ENCODE measurements around the gene CCL28.
"Not testable (repeated sequence)": the region's sequence is repeated elsewhere in the genome, so short reads cannot be mapped to it uniquely, and the experiment has no call there.

The CCL28 gene

GRCh38 chr5:43410414-43410813 is 1.8 kb downstream of the CCL28 start:
- DNase-seq (ENCODE audit: low spot score): no peak

DNA sequence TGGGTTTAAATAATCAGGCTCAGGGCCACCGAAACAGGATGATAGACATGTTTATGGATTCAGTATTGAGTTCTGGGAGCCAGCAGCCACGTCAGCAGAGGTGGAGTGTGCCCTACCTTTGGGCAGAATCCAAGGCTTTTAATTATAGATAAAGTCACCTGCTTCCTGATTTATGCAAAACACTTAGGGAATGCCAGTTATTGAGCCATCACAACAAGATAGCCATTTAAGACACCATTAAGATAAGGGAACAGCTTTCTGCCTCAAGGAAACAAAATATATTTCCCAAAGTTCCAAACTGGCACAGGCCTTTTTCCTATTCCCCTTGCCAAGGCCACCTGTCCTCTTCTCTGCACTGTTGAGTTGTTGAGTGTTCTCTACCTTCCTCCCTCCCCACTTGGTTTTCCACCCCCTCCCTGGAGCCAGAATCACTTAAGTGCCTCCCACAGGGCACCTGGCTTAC is 2.4 kb downstream of the CCL28 start:
- no peak for DNase-seq (ENCODE audit: low spot score)

- DNase-seq (ENCODE audit: low spot score): not testable (repeated sequence)
Observed at GRCh38 chr5:43402524-43403066, 9.6 kb downstream of the CCL28 start.

- peak; percentile 39 for DNase-seq (ENCODE audit: low spot score)
Observed at GRCh38 chr5:43401827-43402226, 10.4 kb downstream of the CCL28 start.

GRCh38 chr5:43400082-43400481 is 12.1 kb downstream of the CCL28 start:
- DNase-seq (ENCODE audit: low spot score): no peak

DNA sequence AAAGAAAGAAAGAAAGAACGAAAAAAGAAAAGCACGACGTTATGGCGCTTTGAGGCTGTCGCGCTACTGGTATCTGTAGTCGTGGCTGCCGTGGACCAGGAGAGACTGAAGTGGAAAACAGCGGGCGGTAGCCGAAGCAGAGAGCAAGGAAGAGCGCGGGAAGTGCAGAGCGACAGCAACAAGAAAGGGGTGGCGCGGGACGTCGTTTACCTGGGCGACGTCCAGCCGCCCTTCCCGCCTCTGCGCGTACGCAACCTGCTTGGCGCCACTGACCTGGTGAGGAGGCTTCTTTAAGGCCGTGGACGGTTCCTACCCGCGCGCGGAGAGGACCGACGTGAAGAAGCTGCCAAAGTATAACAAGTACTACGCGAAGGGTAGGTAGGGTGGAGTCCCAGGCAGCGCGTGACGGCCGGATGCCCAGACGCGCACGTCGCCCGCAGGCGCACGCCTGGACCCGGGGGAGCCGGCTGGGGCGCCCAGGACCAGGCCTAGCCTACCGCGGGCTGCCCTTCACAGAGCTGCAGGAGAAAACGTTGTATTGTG is 15.4 kb downstream of the CCL28 start:
- DNase-seq (ENCODE audit: low spot score): peak; percentile 24

DNA sequence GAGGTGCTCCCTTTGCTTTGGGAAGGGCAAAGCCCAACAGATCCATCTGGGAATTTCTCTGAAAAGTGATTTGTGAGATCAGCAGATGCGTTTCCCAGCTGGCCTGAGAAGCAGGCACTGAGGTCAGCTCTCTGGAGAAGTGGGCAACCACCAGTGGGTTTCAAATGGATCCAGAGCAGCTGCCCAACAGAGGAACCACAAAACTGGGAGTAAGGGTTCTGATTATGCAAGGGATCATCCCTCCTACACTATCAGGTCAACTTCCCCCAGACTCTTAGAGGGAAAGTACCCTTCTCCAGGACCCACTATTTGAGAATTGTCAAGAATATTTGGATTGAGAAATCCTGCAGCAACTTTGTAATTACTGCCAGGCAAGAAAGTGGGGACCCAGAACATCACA is 21.7 kb downstream of the CCL28 start:
- DNase-seq (ENCODE audit: low spot score): no peak

DNA sequence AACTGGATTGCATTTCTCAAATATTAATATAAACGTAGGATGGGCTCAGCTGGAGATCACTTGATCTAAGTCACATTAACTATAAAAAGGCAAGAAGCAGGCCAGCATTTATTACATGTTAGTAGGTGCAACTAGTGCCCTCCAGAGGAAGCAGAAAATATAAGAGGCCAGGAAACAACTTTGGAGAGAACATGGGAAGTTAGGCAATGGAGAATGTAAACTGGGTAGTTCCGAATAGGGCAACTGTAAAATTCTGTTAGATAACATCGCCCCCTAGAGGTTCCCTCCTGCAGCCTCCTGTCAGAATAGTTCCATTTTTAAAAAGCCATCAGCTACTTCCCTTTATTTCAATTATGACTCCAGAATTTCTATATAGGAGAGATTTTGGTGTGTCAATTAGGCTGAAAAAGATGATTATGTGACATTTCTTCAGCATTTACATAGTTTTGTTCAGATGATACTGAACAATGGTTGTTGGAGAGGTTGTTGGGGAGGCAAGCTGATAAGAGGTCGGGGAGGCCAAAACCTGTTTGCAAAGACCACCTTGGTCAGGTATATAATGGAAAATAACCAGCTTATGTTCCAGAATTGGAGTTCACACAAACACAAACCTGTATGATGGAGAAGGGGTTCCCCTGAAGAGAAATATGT is 22.4 kb downstream of the CCL28 start:
- peak; percentile 72 for DNase-seq (ENCODE audit: low spot score)

GRCh38 chr5:43386960-43387362 is 25.2 kb downstream of the CCL28 start:
- DNase-seq (ENCODE audit: low spot score): no peak

DNA sequence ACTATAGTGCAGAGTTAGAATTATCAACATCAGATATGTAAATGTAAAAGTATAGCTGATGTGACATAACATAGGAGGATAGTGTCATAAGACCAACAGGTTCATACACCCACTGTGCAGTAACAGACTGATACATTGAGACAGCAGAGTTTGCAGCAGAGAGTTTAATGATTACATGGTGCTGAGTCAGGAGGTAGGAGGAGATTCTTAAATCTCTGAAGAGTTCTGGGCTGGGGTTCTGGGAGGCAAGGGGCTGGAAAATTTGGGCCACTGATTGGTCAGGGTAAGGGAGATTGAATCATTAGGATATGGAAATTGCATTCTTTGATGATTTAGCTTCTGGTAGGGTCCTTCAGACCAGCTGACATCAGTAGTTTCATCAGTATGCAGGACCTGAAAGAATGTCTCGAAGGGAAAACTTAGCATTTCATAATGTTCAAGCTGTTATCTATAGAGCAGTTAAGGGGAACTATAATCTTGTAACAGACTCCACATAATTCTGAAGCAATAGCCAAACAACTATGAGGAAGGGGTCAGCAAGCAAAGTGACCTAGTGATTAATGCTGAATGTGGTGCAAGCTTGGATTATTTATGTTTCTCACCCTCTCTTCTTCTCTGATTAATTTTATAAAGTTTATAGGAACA is 35.6 kb downstream of the CCL28 start:
- no peak for DNase-seq (ENCODE audit: low spot score)

DNA sequence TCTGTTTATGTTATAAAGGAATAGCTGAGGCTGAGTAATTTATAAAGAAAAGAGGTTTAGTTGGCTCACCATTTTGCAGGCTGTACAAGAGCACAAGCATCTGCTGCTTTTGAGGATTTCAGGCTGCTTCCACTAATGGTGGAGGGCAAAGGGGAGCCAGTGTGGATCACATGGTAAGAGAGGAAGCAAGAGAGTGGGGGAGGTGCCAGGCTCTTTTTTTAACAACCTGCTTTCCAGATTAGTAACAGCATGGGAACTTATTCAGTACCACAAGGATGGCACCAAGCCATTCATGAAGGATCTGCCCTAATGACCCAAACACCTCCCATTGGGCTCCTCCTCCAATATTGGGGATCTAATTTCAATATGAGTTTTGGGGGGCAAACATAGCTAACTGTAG is 40.4 kb downstream of the CCL28 start:
- no peak for DNase-seq (ENCODE audit: low spot score)

GRCh38 chr5:43370352-43370751 is 41.8 kb downstream of the CCL28 start:
- no peak for DNase-seq (ENCODE audit: low spot score)

DNA sequence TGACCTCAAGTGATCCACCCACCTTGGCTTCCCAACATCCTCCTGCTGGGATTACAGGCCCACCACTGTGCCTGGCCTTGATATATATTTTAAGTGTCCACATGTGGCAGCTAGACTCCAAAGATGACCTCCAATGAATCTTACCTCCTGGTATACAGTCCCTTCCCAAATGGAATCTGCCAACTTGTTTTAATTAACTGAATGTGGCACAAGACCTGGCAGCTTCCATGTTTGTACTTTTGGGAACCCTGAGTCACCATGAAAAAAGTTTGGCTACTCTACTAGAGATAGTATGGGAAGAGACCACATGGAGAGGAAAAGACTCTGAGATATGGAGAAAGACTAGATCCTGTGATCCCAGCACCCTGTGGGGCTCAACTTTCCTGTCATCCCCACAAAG is 42.5 kb downstream of the CCL28 start:
- no peak for DNase-seq (ENCODE audit: low spot score)

DNA sequence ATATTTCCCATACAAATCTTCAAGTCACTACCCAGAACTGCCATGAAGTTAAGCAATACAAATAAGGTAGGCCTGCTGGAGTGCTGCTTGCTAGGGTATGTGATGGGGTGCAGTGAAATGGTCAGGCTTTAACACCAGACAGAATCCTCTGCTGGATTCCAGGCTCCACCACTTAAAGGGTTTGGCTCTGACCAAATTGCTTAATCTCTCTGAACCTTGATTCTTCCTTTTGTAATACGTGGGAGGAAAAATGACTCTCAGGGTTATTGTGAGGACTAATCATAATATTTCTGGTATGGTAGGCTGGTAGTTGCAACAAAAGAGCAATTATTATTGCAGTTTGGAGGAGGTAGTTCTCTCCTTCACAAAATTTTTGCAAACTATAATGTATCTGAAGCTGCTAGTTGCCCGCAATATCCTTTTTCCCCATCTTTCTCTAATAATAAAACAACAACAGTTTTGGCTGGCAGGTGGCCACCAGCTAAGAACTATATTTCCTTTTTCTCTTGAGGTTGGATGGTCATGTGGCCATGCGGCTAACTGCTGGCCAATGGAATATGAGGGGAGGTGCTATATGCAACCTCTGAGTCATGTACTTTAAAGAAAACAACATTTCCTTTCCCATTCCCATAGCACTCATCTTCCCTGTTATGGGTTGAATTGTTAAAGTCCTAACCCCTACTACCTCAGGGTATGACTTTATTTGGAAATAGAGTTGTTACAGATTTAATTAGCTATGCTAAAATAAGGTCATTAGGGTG is 44.1 kb downstream of the CCL28 start:
- DNase-seq (ENCODE audit: low spot score): no peak

DNA sequence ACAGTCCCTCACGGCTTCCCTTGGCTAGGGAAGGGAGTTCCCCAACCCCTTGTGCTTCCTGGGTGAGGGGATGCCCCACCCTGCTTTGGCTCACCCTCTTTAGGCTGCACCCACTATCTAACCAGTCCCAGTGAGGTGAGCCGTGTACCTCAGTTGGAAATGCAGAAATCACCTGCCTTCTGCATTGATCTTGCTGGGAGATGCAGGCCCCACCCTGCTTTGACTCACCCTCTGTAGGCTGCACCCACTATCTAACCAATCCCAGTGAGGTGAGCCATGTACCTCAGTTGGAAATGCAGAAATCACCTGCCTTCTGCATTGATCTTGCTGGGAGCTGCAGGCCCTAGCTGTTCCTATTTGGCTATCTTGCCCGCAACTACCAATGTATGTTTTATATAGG is 44.7 kb downstream of the CCL28 start:
- no peak for DNase-seq (ENCODE audit: low spot score)

DNA sequence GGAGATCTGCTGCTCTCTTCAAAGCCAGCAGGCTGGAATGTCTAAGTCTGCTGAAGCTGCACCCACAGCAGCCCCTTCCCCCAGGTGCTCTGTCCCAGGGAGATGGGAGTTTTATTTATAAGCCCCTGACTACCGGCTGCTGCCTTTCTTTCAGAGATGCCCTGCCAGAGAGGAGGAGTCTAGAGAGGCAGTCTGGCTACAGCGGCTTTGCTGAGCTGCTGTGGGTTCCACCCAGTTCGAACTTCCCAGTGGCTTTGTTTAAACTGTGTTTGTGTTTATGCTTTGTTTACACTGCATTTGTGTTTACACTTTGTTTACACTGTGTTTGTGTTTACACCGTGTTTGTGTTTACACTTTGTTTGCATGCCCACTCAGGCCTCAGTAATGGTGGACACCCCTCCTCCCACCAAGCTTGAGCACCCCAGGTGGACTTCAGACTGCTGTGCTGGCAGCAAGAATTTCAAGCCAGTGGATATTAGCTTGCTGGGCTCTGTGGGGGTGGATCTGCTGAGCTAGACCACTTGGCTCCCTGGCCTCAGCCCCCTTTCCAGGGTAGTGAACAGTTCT is 45.4 kb downstream of the CCL28 start:
- not testable (repeated sequence) for DNase-seq (ENCODE audit: low spot score)

- not testable (repeated sequence) for DNase-seq (ENCODE audit: low spot score)
Observed at GRCh38 chr5:43365155-43365554, 47.0 kb downstream of the CCL28 start.

- no peak for DNase-seq (ENCODE audit: low spot score)
Observed at GRCh38 chr5:43363445-43364152, 48.6 kb downstream of the CCL28 start.

- DNase-seq (ENCODE audit: low spot score): no peak
Observed at GRCh38 chr5:43362725-43363435, 49.3 kb downstream of the CCL28 start.

DNA sequence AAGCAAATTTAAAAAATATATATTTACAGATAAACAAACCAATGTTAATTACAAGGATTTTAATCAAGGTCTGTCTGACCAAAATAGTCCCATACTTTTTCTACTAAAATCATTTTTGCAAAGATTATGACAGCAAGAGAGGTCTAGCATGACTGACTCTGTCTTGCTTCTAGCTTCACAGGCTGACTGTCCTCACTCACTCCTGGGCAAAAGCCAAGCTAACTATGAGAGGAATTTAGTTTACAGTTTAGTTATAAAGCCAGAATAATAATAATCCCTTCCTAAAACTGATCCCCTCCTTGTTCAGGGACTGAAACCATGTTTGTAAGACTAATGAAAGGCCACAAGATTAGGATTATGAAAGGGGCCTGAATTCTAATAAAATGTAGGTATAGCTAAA is 53.5 kb downstream of the CCL28 start:
- no peak for DNase-seq (ENCODE audit: low spot score)
